Chondrocyte (in vitro differentiated cells): Measurements from ENCODE around the gene PRRC2A. TPM values are rescaled to one million over a fixed set of nuclear protein-coding genes. Genes with fewer than 3 reads are reported as not detected.

Experiments
- DNase-seq: peaks from one replicate; pipeline ENCODE4 v3.0.0; 2021; ENCODE audit warnings: mixed read lengths, low spot score
- H3K27ac Mint-ChIP-seq: one replicate; pipeline ENCODE4 v1.8.0; 2021; ENCODE audit warnings: mild to moderate bottlenecking, moderate library complexity, mixed read lengths; ENCODE audit not compliant: unreplicated experiment
- H3K27me3 Mint-ChIP-seq: 2 replicates; pipeline ENCODE4 v1.8.0; 2021; ENCODE audit warnings: low read depth, mixed read lengths
- H3K36me3 Mint-ChIP-seq: 2 replicates; pipeline ENCODE4 v1.8.0; 2021; ENCODE audit warnings: low read depth, mixed read lengths
- H3K4me1 Mint-ChIP-seq: 2 replicates; pipeline ENCODE4 v1.8.0; 2021; ENCODE audit warnings: low read depth, mild to moderate bottlenecking, mixed read lengths
- H3K4me3 Mint-ChIP-seq: one replicate; pipeline ENCODE4 v1.8.0; 2021; ENCODE audit warnings: mild to moderate bottlenecking, moderate library complexity, mixed read lengths; ENCODE audit not compliant: unreplicated experiment
- H3K9me3 Mint-ChIP-seq: 2 replicates; pipeline ENCODE4 v1.8.0; 2021; ENCODE audit warnings: low read depth, mixed read lengths
- total RNA-seq: library from RNA; stranded (reverse); gene quantifications from 3 replicates; pipeline ENCODE4 v1.2.1, GENCODE V29; 2021
- TF ChIP-seq, protein P1 (sequence below): fragments of 200-600 bp; sonication (generic); IDR thresholded peaks from 2 replicates; pipeline ENCODE4 v1.5.0; 2021; ENCODE audit warnings: antibody characterized with exemption, mild to moderate bottlenecking, moderate library complexity

Gene PRRC2A
- total RNA-seq, 1 donor from 2014 or later, result 156 TPM

- TF ChIP-seq, protein P1, sequence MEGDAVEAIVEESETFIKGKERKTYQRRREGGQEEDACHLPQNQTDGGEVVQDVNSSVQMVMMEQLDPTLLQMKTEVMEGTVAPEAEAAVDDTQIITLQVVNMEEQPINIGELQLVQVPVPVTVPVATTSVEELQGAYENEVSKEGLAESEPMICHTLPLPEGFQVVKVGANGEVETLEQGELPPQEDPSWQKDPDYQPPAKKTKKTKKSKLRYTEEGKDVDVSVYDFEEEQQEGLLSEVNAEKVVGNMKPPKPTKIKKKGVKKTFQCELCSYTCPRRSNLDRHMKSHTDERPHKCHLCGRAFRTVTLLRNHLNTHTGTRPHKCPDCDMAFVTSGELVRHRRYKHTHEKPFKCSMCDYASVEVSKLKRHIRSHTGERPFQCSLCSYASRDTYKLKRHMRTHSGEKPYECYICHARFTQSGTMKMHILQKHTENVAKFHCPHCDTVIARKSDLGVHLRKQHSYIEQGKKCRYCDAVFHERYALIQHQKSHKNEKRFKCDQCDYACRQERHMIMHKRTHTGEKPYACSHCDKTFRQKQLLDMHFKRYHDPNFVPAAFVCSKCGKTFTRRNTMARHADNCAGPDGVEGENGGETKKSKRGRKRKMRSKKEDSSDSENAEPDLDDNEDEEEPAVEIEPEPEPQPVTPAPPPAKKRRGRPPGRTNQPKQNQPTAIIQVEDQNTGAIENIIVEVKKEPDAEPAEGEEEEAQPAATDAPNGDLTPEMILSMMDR, result peak; percentile 75
- no peaks in the 10 kb centered on the region for H3K27me3 Mint-ChIP-seq
- H3K4me1 Mint-ChIP-seq, result no peaks in the 10 kb centered on the region
Measured at GRCh38 chr6:31597006-31597405, 23.5 kb upstream of the PRRC2A start.

GRCh38 chr6:31607317-31607716, 13.2 kb upstream of the PRRC2A start:
- no peaks in the 10 kb centered on the region for H3K27me3 Mint-ChIP-seq
- no peaks in the 10 kb centered on the region for H3K9me3 Mint-ChIP-seq
- TF ChIP-seq, protein P1, result no peak
- no peaks in the 10 kb centered on the region for H3K4me1 Mint-ChIP-seq
- H3K4me3 Mint-ChIP-seq, result no peak overlapping the region
- no peaks in the 10 kb centered on the region for H3K36me3 Mint-ChIP-seq
- H3K27ac Mint-ChIP-seq, result no peak overlapping the region
- no peak for DNase-seq

More at GRCh38 chr6:31597006-31597405, 23.5 kb upstream of the PRRC2A start:
- no peak overlapping the region for H3K27ac Mint-ChIP-seq
- no peak overlapping the region for H3K4me3 Mint-ChIP-seq
- H3K36me3 Mint-ChIP-seq, result no peaks in the 10 kb centered on the region
- no peak for DNase-seq
- H3K9me3 Mint-ChIP-seq, result no peaks in the 10 kb centered on the region

DNA sequence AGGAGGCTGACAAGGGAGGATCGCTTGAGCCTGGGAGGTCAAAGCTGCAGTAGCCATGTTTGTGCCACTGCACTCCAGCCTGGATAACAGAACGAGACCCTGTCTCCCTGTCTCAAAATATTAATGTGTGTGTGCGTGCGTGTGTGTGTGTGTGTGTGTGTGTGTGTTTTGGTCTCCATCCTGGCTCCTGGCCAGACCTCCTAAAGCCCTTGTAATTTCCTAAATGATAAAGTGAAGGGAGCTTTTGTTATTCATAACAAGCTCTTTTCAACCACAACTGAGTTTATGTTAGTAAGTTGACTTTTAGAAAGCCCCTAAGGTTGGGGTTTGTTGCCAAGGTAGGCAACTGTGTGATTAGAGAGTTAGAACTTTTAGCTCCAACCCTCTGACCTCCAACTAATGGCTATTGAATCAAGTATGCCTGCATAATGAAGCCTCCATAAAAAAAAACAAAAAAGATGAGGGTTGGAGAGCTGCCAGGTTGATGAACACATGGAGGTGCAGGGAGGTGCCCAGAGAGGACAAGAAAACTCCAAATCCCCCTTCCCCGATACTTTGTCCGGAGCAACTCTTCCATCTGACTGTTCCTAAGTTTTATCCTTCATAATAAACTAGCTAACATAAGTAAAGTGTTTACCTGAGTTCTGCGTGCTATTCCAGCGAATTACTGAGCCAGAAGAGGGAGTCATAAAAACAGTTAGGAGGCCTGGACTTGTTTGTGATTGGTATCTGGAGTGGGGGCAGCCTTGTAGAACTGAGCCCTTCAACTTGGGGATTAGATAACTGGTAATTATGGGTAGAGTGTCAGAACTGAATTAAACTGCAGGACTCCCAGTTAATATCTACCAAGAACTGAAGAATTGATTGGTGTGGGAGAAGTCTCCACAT, 10.8 kb upstream of the PRRC2A start:
- Mint-ChIP-seq H3K4me1 (no peaks in the 10 kb centered on the region), H3K4me3 (no peak overlapping the region), H3K36me3 (no peaks in the 10 kb centered on the region), H3K27ac (no peak overlapping the region), H3K27me3 (no peaks in the 10 kb centered on the region), H3K9me3 (no peaks in the 10 kb centered on the region)
- TF ChIP-seq, protein P1, result no peak
- no peak for DNase-seq

DNA sequence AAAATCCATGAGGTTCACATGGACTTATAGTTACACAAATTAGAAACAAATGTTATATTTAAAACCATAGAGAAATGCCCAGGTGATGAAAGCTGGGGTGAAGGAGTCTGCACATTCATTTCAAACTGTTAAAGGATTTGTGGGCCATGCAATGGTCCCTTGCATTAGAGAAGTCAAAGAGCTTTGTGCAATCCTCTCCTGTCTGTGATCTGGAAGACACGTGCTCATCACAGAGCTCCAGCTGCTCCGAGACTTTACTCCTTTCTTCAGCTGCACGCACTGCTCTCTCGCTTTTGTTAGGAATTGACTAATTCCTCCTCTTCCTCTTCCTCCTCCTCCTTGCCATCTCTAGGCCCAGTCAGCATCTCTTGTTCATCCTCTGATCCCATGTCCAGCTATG, 9.5 kb upstream of the PRRC2A start:
- H3K27me3 Mint-ChIP-seq, result no peaks in the 10 kb centered on the region
- no peaks in the 10 kb centered on the region for H3K9me3 Mint-ChIP-seq
- no peaks in the 10 kb centered on the region for H3K36me3 Mint-ChIP-seq
- no peak for DNase-seq
- no peak overlapping the region for H3K4me3 Mint-ChIP-seq
- H3K4me1 Mint-ChIP-seq, result no peaks in the 10 kb centered on the region
- H3K27ac Mint-ChIP-seq, result no peak overlapping the region
- TF ChIP-seq, protein P1, result no peak

GRCh38 chr6:31614075-31614619, 6.4 kb upstream of the PRRC2A start:
- no peak for DNase-seq
- Mint-ChIP-seq H3K4me3 (no peak overlapping the region), H3K9me3 (no peaks in the 10 kb centered on the region), H3K4me1 (no peaks in the 10 kb centered on the region), H3K27me3 (no peaks in the 10 kb centered on the region), H3K27ac (no peak overlapping the region), H3K36me3 (no peaks in the 10 kb centered on the region)
- TF ChIP-seq, protein P1, result no peak
